IPS-18a (cell line): Measurements from ENCODE around the gene SERPINA9.

ENCODE experiments used
- H3K27ac ChIP-seq: one replicate; pipeline ENCODE4 v1.5.1; 2013; ENCODE audit warnings: low read length
- H3K27me3 ChIP-seq: one replicate; pipeline ENCODE4 v1.6.1; 2013; ENCODE audit warnings: mild to moderate bottlenecking, low read length; ENCODE audit not compliant: control insufficient read depth, insufficient read depth
- H3K36me3 ChIP-seq: one replicate; pipeline ENCODE4 v1.6.1; 2013; ENCODE audit warnings: low read depth, low read length; ENCODE audit not compliant: control insufficient read depth
- H3K4me1 ChIP-seq: one replicate; pipeline ENCODE4 v1.6.1; 2013; ENCODE audit warnings: low read depth, low read length; ENCODE audit not compliant: control insufficient read depth
- H3K4me3 ChIP-seq: one replicate; pipeline ENCODE4 v1.5.1; 2013; ENCODE audit warnings: low read length
- H3K9ac ChIP-seq: one replicate; pipeline ENCODE4 v1.6.1; 2013; ENCODE audit warnings: mild to moderate bottlenecking, low read length, moderate library complexity
- H3K9me3 ChIP-seq: one replicate; pipeline ENCODE4 v1.6.1; 2013; ENCODE audit warnings: low read depth, low read length; ENCODE audit not compliant: control insufficient read depth

SERPINA9 gene

GRCh38 chr14:94458558-94459205 lies 17.3 kb downstream of the SERPINA9 start:
- Histone ChIP-seq H3K4me1 (no peaks in the 10 kb centered on the region), H3K9me3 (no peaks in the 10 kb centered on the region), H3K4me3 (no peak overlapping the region), H3K36me3 (no peaks in the 10 kb centered on the region), H3K27me3 (no peaks in the 10 kb centered on the region), H3K27ac (no peak overlapping the region), H3K9ac (no peak overlapping the region)

DNA sequence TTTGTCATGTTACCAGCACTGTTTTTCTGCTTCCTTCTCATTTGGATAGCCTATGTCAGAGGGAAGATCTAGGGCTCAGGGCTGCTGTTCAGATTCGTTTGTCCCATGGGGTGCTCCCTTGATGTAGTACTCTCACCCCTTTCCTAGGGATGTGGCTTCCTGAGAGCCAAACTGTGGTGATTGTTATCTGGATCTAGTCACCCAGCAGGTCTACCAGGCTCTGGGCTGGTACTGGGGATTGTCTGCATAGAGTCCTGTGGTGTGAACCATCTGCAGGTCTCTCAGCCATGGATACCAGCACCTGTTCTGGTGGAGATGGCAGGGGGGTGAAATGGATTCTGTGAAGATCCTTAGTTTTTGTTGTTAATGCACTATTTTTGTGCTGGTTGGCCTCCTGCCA lies 17.9 kb downstream of the SERPINA9 start:
- Histone ChIP-seq H3K4me3 (no peak overlapping the region), H3K4me1 (no peaks in the 10 kb centered on the region), H3K27ac (no peak overlapping the region), H3K9ac (no peak overlapping the region), H3K36me3 (no peaks in the 10 kb centered on the region), H3K27me3 (no peaks in the 10 kb centered on the region), H3K9me3 (no peaks in the 10 kb centered on the region)

- H3K36me3 ChIP-seq = no peaks in the 10 kb centered on the region
- peaks cover 20% of the 10 kb centered on the region for H3K4me1 ChIP-seq
- no peaks in the 10 kb centered on the region for H3K27me3 ChIP-seq
- no peak overlapping the region for H3K27ac ChIP-seq
- H3K9me3 ChIP-seq = no peaks in the 10 kb centered on the region
- H3K4me3 ChIP-seq = no peak overlapping the region
- H3K9ac ChIP-seq = no peak overlapping the region
Observed at GRCh38 chr14:94455928-94456327, 20.1 kb downstream of the SERPINA9 start.

DNA sequence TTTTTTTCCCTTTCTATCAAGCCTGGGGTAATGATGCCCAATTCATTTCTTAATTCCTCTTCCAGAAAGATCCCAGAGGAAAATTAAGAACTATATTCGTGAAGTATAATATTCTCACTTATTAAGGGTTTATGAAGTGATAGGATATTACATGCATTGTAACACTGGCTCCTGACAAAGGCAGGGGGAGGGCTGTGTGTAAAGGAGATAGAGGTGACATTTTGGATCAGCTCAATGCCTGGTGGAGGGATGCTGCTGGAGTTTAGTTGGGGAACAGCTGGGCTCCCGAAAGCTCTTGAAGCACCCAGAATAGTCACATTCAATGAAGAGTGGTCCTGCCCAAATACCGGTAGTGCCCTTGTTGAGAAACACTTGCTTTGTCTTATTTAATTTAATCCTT lies 24.2 kb downstream of the SERPINA9 start:
- no peaks in the 10 kb centered on the region for H3K36me3 ChIP-seq
- H3K4me1 ChIP-seq = peaks cover 30% of the 10 kb centered on the region
- no peaks in the 10 kb centered on the region for H3K27me3 ChIP-seq
- H3K4me3 ChIP-seq = peak overlapping the region; percentile 34
- no peak overlapping the region for H3K27ac ChIP-seq
- H3K9ac ChIP-seq = no peak overlapping the region
- no peaks in the 10 kb centered on the region for H3K9me3 ChIP-seq

DNA sequence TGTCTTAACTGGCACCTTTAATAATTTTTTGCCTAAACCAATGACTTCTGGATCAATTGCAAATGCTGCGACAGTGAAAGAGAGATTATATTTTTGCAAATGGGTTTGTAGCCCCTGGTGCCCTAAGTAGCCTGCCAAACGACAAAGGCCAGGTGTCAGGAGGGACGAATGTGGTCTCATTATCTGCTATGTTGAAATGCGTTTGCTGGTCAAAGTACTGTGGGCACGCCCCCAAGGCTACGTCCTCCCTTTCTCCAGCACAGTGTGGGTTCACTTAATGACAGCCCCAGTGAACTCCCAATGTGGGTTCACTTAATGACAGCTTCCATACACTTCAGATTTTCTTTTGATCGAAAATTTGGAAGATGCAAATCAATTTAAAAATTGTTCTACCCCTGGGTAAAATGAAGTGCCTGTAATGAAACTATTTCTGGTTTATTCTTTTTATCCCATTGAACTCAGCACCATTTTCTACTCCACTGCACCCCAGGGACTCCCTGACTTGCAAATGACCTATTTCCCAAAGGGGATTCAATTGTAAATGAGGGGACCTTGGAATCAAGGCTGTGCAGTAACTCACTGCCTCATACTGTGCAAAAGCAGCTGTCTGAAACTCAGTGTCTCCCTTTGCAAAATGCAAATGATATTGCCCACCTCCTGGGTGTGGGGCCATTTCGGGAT lies 24.8 kb downstream of the SERPINA9 start:
- Histone ChIP-seq H3K4me1 (peaks cover 30% of the 10 kb centered on the region), H3K27ac (no peak overlapping the region), H3K36me3 (no peaks in the 10 kb centered on the region), H3K4me3 (peak overlapping the region; percentile 34), H3K27me3 (no peaks in the 10 kb centered on the region), H3K9me3 (no peaks in the 10 kb centered on the region), H3K9ac (no peak overlapping the region)

- Histone ChIP-seq H3K36me3 (no peaks in the 10 kb centered on the region), H3K9ac (no peak overlapping the region), H3K9me3 (no peaks in the 10 kb centered on the region), H3K4me1 (peaks cover 30% of the 10 kb centered on the region), H3K4me3 (peak overlapping the region; percentile 34), H3K27ac (no peak overlapping the region), H3K27me3 (no peaks in the 10 kb centered on the region)
Observed at GRCh38 chr14:94450722-94451090, 25.3 kb downstream of the SERPINA9 start.

DNA sequence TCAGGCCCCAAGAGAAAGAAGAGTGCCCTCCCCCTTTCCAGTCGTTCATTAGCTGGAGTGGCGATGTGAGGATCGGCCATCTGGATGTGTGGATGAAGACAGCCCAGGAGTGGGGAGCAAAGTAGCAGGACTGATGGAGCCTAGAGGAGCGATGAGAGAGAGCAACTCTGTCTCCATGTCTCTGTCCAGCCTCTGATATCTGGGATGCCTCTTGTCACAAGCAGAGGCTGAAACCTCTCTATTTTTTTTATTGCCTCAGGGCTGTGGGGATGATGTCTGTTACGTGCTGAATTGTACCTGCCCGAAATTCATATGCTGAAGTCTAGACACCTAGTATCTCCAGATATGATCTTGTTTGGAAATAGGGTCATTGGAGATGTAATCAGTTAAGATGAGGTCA lies 26.1 kb downstream of the SERPINA9 start:
- peaks cover 30% of the 10 kb centered on the region for H3K4me1 ChIP-seq
- no peaks in the 10 kb centered on the region for H3K36me3 ChIP-seq
- H3K27me3 ChIP-seq = no peaks in the 10 kb centered on the region
- no peak overlapping the region for H3K27ac ChIP-seq
- H3K9ac ChIP-seq = no peak overlapping the region
- no peak overlapping the region for H3K4me3 ChIP-seq
- H3K9me3 ChIP-seq = no peaks in the 10 kb centered on the region

DNA sequence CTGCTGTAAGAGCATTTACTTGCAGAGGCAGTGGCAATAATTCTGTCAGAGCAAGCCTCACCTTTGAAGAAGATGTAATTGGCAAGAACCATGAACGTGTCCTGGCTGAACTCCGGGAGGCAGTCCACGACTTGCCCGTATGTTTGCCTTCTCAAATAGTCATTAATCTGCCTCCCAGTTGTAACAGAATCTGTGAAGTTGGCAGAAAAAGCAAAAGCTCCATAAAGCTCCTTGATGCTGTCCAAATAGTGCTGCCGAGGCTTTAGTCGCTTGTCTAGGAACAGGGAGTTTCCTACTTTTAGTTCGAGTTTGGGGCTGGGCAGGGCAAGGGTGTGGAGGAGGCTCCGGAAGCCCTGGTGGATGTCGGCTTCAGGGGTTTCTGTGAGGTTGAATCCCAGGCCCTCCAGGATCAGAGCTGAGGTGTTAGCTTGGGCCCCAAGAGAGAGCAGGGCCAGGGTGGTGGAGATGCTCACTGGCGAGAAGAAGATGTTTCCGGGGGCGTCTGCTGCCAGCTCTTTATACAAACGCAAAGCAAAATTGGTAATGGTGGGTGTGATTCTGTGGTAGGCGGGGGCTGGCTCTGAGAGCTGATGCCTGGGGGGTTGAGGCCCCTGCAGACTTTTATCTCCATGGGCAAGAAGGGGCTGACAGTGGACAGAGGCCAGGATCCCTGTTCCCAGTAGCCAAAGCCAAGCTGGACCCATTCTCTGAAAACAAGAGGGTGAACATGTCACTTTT lies 27.8 kb downstream of the SERPINA9 start:
- H3K36me3 ChIP-seq = no peaks in the 10 kb centered on the region
- H3K4me3 ChIP-seq = no peak overlapping the region
- H3K27me3 ChIP-seq = no peaks in the 10 kb centered on the region
- H3K9ac ChIP-seq = no peak overlapping the region
- no peaks in the 10 kb centered on the region for H3K9me3 ChIP-seq
- no peak overlapping the region for H3K27ac ChIP-seq
- H3K4me1 ChIP-seq = peaks cover 30% of the 10 kb centered on the region

- Histone ChIP-seq H3K36me3 (no peaks in the 10 kb centered on the region), H3K4me3 (no peak overlapping the region), H3K27ac (no peak overlapping the region), H3K4me1 (peaks cover 23% of the 10 kb centered on the region), H3K27me3 (no peaks in the 10 kb centered on the region), H3K9me3 (no peaks in the 10 kb centered on the region), H3K9ac (no peak overlapping the region)
Observed at GRCh38 chr14:94447206-94447605, 28.8 kb downstream of the SERPINA9 start.

DNA sequence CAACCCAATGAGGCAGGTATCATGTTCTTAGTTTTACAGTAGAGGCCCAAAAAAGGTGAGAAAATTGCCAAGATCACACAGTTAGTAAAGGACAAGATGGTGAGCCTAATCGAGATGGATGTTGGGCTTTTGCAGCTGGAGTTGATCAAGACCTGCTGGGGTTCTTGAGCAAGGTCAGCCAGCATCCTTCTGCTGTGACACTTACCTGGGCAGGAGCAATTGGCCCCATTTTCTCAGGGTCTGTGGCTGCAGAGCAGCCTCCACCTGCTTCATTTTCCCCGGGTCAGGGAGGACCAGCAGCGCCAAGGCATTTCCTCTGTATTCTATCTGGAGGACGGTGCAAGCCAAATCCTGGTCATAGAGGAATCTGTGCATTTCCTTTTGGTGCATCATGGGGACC lies 29.9 kb downstream of the SERPINA9 start:
- Histone ChIP-seq H3K4me1 (peaks cover 12% of the 10 kb centered on the region), H3K27ac (no peak overlapping the region), H3K4me3 (no peak overlapping the region), H3K27me3 (no peaks in the 10 kb centered on the region), H3K36me3 (no peaks in the 10 kb centered on the region), H3K9ac (no peak overlapping the region), H3K9me3 (no peaks in the 10 kb centered on the region)

DNA sequence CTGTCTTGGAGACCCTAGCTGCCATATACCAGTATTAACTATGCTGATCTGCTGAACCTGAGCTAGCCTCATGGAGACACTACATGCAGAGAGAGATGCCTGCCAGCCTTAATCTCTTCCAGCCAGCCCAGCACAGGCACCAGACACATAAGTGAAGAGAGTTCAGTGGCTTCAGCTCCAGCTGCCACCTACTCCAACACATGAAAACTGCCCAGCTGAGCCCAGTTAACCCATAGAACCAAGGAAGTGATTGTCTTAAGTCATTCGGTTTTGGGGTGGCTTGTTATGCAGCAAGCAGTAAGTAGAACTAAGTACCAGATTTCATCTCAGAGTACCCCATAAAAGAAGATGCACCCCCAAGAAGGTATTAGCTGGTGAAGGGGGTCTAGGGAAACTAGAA lies 31.0 kb downstream of the SERPINA9 start:
- Histone ChIP-seq H3K36me3 (no peaks in the 10 kb centered on the region), H3K4me1 (peaks cover under 1% of the 10 kb centered on the region), H3K9ac (no peak overlapping the region), H3K27ac (no peak overlapping the region), H3K9me3 (no peaks in the 10 kb centered on the region), H3K4me3 (no peak overlapping the region), H3K27me3 (no peaks in the 10 kb centered on the region)
